Activated CD4-positive, alpha-beta T cell treated with anti-CD3 and anti-CD28 coated beads, Interleukin-2, amount 10 ng/mL, durations not matched to agents 7 days and 5 days (primary cell): ENCODE data around the gene ATXN3. TPM values are rescaled to one million over a fixed set of nuclear protein-coding genes. Genes with fewer than 3 reads are reported as not detected.
A peak's percentile ranks its signal among the peaks of the same experiment; 100 is the strongest.

Experiments used
- CTCF ChIA-PET: fragments of 350-600 bp; sonication (Branson Sonifier 250); formaldehyde crosslinking; loops from one replicate; lab custom pipeline; 2021; ENCODE audit warnings: antibody characterized with exemption; lab: Charles Lee
- POLR2A ChIA-PET: fragments of 350-600 bp; sonication (Branson Sonifier 250); formaldehyde crosslinking; loops from one replicate; lab custom pipeline; 2021; ENCODE audit warnings: antibody characterized with exemption; lab: Charles Lee
- DNase-seq: peaks from one replicate; pipeline ENCODE4 v3.0.0-alpha.2; 2020
- H3K27ac Mint-ChIP-seq: one replicate; pipeline ENCODE4 v1.8.0; 2021; ENCODE audit warnings: mild to moderate bottlenecking, moderate library complexity, mixed read lengths
- H3K27me3 Mint-ChIP-seq: one replicate; pipeline ENCODE4 v1.8.0; 2021; ENCODE audit warnings: mixed read lengths
- H3K36me3 Mint-ChIP-seq: one replicate; pipeline ENCODE4 v1.8.0; 2021; ENCODE audit warnings: low read depth, mixed read lengths
- H3K4me1 Mint-ChIP-seq: one replicate; pipeline ENCODE4 v1.8.0; 2021; ENCODE audit warnings: mixed read lengths
- H3K4me3 Mint-ChIP-seq: one replicate; pipeline ENCODE4 v1.8.0; 2021; ENCODE audit warnings: mild to moderate bottlenecking, moderate library complexity, mixed read lengths
- H3K9me3 Mint-ChIP-seq: one replicate; pipeline ENCODE4 v1.8.0; 2021; ENCODE audit warnings: mixed read lengths
- total RNA-seq, 2 experiments: library from RNA; stranded (reverse); gene quantifications; one replicate each; pipeline ENCODE4 v1.2.3, GENCODE V29; 2021

ATXN3 gene
- total RNA-seq = 10 to 100 TPM; 28.8 to 30.3 TPM

- Mint-ChIP-seq H3K4me3 (peak within 1 kb of the TSS; percentile 94), H3K27me3 (no peaks in the 10 kb centered on the region), H3K9me3 (no peaks in the 10 kb centered on the region), H3K27ac (peak within 1 kb of the TSS; percentile 96), H3K4me1 (peaks cover 47% of the 10 kb centered on the region), H3K36me3 (peaks cover 2% of the 10 kb centered on the region)
- ChIA-PET POLR2A (interaction anchor here (0.5 to 1.3 kb wide), 5 partner anchors 9 to 67 kb away, joined by 3 to 6 read pairs (median 3); partner anchors contain the start of genes CPSF2, NDUFB1 and TRIP11), CTCF (interaction anchor here (0.6 to 4.7 kb wide), 22 partner anchors 9 to 622 kb away, joined by 3 to 132 read pairs (median 4); partner anchors contain the start of genes CPSF2, NDUFB1, TC2N and TRIP11)
- DNase-seq = peak; percentile 96
These were observed at the start of gene ATXN3 for GRCh38 chr14:92106143-92106926. TSS of gene ATXN3 (minus strand) at chr14:92106582. CDS start at chr14:92106552, 30 bp downstream.

GRCh38 chr14:92154283-92154942 is 48.0 kb upstream of the ATXN3 start:
- Mint-ChIP-seq H3K36me3 (peaks cover 45% of the 10 kb centered on the region), H3K27me3 (no peaks in the 10 kb centered on the region), H3K4me1 (peaks cover 8% of the 10 kb centered on the region), H3K4me3 (no peak overlapping the region), H3K27ac (no peak overlapping the region), H3K9me3 (no peaks in the 10 kb centered on the region)
- ChIA-PET POLR2A (no interaction called here), CTCF (interaction anchor here (1.0 kb wide), 1 partner anchor 9 kb away, joined by 5 read pairs; no protein-coding TSS in a partner anchor)
- no peak for DNase-seq

- no peak overlapping the region for H3K27ac Mint-ChIP-seq
- no peaks in the 10 kb centered on the region for H3K27me3 Mint-ChIP-seq
- no peak for DNase-seq
- no peak overlapping the region for H3K4me3 Mint-ChIP-seq
- CTCF ChIA-PET = interaction anchor here (1.0 to 1.7 kb wide), 2 partner anchors 9 to 19 kb away, joined by 4 to 5 read pairs; no protein-coding TSS in a partner anchor
- H3K36me3 Mint-ChIP-seq = peaks cover 45% of the 10 kb centered on the region
- POLR2A ChIA-PET = no interaction called here
- H3K9me3 Mint-ChIP-seq = no peaks in the 10 kb centered on the region
- peaks cover 8% of the 10 kb centered on the region for H3K4me1 Mint-ChIP-seq
These were observed 47.2 kb upstream of the ATXN3 start for GRCh38 chr14:92153581-92153980.

- H3K27ac Mint-ChIP-seq = no peak overlapping the region
- DNase-seq = no peak
- no peaks in the 10 kb centered on the region for H3K27me3 Mint-ChIP-seq
- CTCF ChIA-PET = interaction anchor here (1.4 kb wide), 2 partner anchors 9 kb away, joined by 3 to 5 read pairs; no protein-coding TSS in a partner anchor
- peaks cover 51% of the 10 kb centered on the region for H3K36me3 Mint-ChIP-seq
- H3K4me1 Mint-ChIP-seq = peaks cover 1% of the 10 kb centered on the region
- H3K9me3 Mint-ChIP-seq = no peaks in the 10 kb centered on the region
- no peak overlapping the region for H3K4me3 Mint-ChIP-seq
- POLR2A ChIA-PET = no interaction called here
These were observed 38.3 kb upstream of the ATXN3 start for GRCh38 chr14:92144708-92145107.

GRCh38 chr14:92143962-92144361 is 37.6 kb upstream of the ATXN3 start:
- Mint-ChIP-seq H3K27me3 (no peaks in the 10 kb centered on the region), H3K36me3 (peaks cover 48% of the 10 kb centered on the region), H3K4me3 (no peak overlapping the region), H3K9me3 (no peaks in the 10 kb centered on the region), H3K4me1 (peaks cover 1% of the 10 kb centered on the region), H3K27ac (no peak overlapping the region)
- DNase-seq = no peak
- ChIA-PET CTCF (interaction anchor here (1.4 kb wide), 1 partner anchor 8 kb away, joined by 3 read pairs; no protein-coding TSS in a partner anchor), POLR2A (no interaction called here)

GRCh38 chr14:92143309-92143708 is 36.9 kb upstream of the ATXN3 start:
- H3K4me1 Mint-ChIP-seq = peaks cover under 1% of the 10 kb centered on the region
- H3K27ac Mint-ChIP-seq = no peak overlapping the region
- H3K27me3 Mint-ChIP-seq = no peaks in the 10 kb centered on the region
- CTCF ChIA-PET = no interaction called here
- DNase-seq = no peak
- H3K9me3 Mint-ChIP-seq = no peaks in the 10 kb centered on the region
- H3K36me3 Mint-ChIP-seq = peaks cover 51% of the 10 kb centered on the region
- POLR2A ChIA-PET = no interaction called here
- no peak overlapping the region for H3K4me3 Mint-ChIP-seq

GRCh38 chr14:92135269-92135668 is 28.9 kb upstream of the ATXN3 start:
- Mint-ChIP-seq H3K9me3 (no peaks in the 10 kb centered on the region), H3K36me3 (peaks cover 43% of the 10 kb centered on the region), H3K27me3 (no peaks in the 10 kb centered on the region), H3K4me3 (no peak overlapping the region), H3K4me1 (peaks cover under 1% of the 10 kb centered on the region), H3K27ac (no peak overlapping the region)
- CTCF ChIA-PET = interaction anchor here (1.1 to 2.2 kb wide), 2 partner anchors 14 to 29 kb away, joined by 5 to 9 read pairs; partner anchors contain the start of genes ATXN3, CPSF2 and NDUFB1
- POLR2A ChIA-PET = no interaction called here
- no peak for DNase-seq

- Mint-ChIP-seq H3K27ac (no peak overlapping the region), H3K27me3 (no peaks in the 10 kb centered on the region), H3K4me3 (no peak overlapping the region), H3K36me3 (peaks cover 40% of the 10 kb centered on the region), H3K9me3 (no peaks in the 10 kb centered on the region), H3K4me1 (peaks cover 4% of the 10 kb centered on the region)
- CTCF ChIA-PET = interaction anchor here (1.0 to 2.2 kb wide), 3 partner anchors 13 to 28 kb away, joined by 4 to 9 read pairs (median 5); partner anchors contain the start of genes ATXN3, CPSF2 and NDUFB1
- no peak for DNase-seq
- POLR2A ChIA-PET = no interaction called here
These were observed 28.1 kb upstream of the ATXN3 start for GRCh38 chr14:92134456-92134855.

- no peak for DNase-seq
- no peaks in the 10 kb centered on the region for H3K9me3 Mint-ChIP-seq
- peak overlapping the region; percentile 100 for H3K27ac Mint-ChIP-seq
- CTCF ChIA-PET = interaction anchor here (0.7 to 13.2 kb wide), 5 partner anchors 10 to 787 kb away, joined by 3 to 132 read pairs (median 6); partner anchors contain the start of gene ATXN3
- peak overlapping the region; percentile 86 for H3K4me3 Mint-ChIP-seq
- peaks cover 42% of the 10 kb centered on the region for H3K4me1 Mint-ChIP-seq
- no peaks in the 10 kb centered on the region for H3K27me3 Mint-ChIP-seq
- POLR2A ChIA-PET = no interaction called here
- H3K36me3 Mint-ChIP-seq = peaks cover 30% of the 10 kb centered on the region
These were observed 16.4 kb upstream of the ATXN3 start for GRCh38 chr14:92122761-92123160.

- peaks cover 41% of the 10 kb centered on the region for H3K4me1 Mint-ChIP-seq
- DNase-seq = no peak
- no peaks in the 10 kb centered on the region for H3K27me3 Mint-ChIP-seq
- H3K4me3 Mint-ChIP-seq = peak overlapping the region; percentile 86
- peak overlapping the region; percentile 100 for H3K27ac Mint-ChIP-seq
- no peaks in the 10 kb centered on the region for H3K9me3 Mint-ChIP-seq
- POLR2A ChIA-PET = no interaction called here
- H3K36me3 Mint-ChIP-seq = peaks cover 28% of the 10 kb centered on the region
- CTCF ChIA-PET = interaction anchor here (0.6 to 13.2 kb wide), 11 partner anchors 10 to 271 kb away, joined by 3 to 132 read pairs (median 6); partner anchors contain the start of gene ATXN3
These were observed 15.9 kb upstream of the ATXN3 start for GRCh38 chr14:92122351-92122677.

- no peaks in the 10 kb centered on the region for H3K27me3 Mint-ChIP-seq
- peaks cover 24% of the 10 kb centered on the region for H3K36me3 Mint-ChIP-seq
- H3K4me3 Mint-ChIP-seq = peak within 1 kb of the TSS; percentile 86
- CTCF ChIA-PET = interaction anchor here (0.5 to 13.2 kb wide), 15 partner anchors 9 to 609 kb away, joined by 3 to 132 read pairs (median 5); partner anchors contain the start of gene ATXN3
- no peaks in the 10 kb centered on the region for H3K9me3 Mint-ChIP-seq
- POLR2A ChIA-PET = interaction anchor here (0.9 kb wide), 1 partner anchor 15 kb away, joined by 6 read pairs; the partner anchor contains the start of gene ATXN3
- peak; percentile 86 for DNase-seq
- peak within 1 kb of the TSS; percentile 100 for H3K27ac Mint-ChIP-seq
- H3K4me1 Mint-ChIP-seq = peaks cover 36% of the 10 kb centered on the region
These were observed 15.4 kb upstream of the ATXN3 start, which contains the start of the genes CPSF2 and NDUFB1 for GRCh38 chr14:92121670-92122350. TSS of gene CPSF2 (plus strand) at chr14:92121969. CDS start at chr14:92130985, 9,016 bp downstream. TSS of gene NDUFB1 (minus strand) at chr14:92121706. CDS start at chr14:92117637, 4,069 bp downstream.
